Testis (tissue), 3 donors: ENCODE data around the gene NPHP4. TPM values are rescaled to one million over a fixed set of nuclear protein-coding genes. Genes with fewer than 3 reads are reported as not detected.

Experiments used
- DNase-seq: peaks from one replicate; pipeline ENCODE4 v3.0.0-alpha.2; 2019
- H3K27ac ChIP-seq, 2 donors: fragments of 200-600 bp; sonication (generic); one replicate each; pipeline ENCODE4 v1.5.1; 2019
- H3K27me3 ChIP-seq: fragments of 200-600 bp; sonication (generic); one replicate; pipeline ENCODE4 v1.5.1; 2019
- H3K36me3 ChIP-seq: fragments of 200-600 bp; sonication (generic); one replicate; pipeline ENCODE4 v1.5.1; 2017; ENCODE audit warnings: low read depth; ENCODE audit errors: missing control alignments
- H3K4me1 ChIP-seq: fragments of 200-600 bp; sonication (generic); one replicate; pipeline ENCODE4 v1.5.1; 2019
- H3K4me3 ChIP-seq, 2 donors: fragments of 200-600 bp; sonication (generic); one replicate each; pipeline ENCODE4 v1.5.1; 2017 to 2019
- H3K9me3 ChIP-seq: fragments of 200-600 bp; sonication (generic); one replicate; pipeline ENCODE4 v1.5.1; 2017
- CTCF ChIP-seq, 3 experiments: fragments of 450-650 bp in 2 of 3; fragments of 200-600 bp in 1 of 3; sonication (generic) in 1 of 3; IDR thresholded peaks; one replicate each; pipeline ENCODE4 v1.5.1; 2016 to 2019; ENCODE audit warnings: antibody characterized with exemption in 3 of 3, mild to moderate bottlenecking in 2 of 3, moderate library complexity in 1 of 3
- POLR2A ChIP-seq: fragments of 450-650 bp; IDR thresholded peaks from one replicate; pipeline ENCODE4 v1.6.1; 2017; ENCODE audit warnings: antibody characterized with exemption, mild to moderate bottlenecking, moderate library complexity
- WGBS, 2 donors: methylation state at CpG; one replicate each; pipeline ENCODE4 v1.1.5; 2018; 5-methylcytosine and 5-hydroxymethylcytosine counted together
- intact Hi-C: fragments of 100-400 bp; cut with DNase I; formaldehyde crosslinking; loops from one replicate; pipeline ENCODE4 v1.15.1; 2023; ENCODE audit warnings: low total_unique reads
- polyA plus RNA-seq: library from polyadenylated mRNA; stranded (reverse); fragments of 350-450 nt; fragmentation: Illumina TruSeq; extraction: RNeasy Lipid Tissue Mini Kit (QIAGEN cat#74804); gene quantifications from one replicate; pipeline ENCODE4 v1.2.3, GENCODE V29; 2014; ENCODE audit warnings: low read depth, low replicate concordance; ENCODE audit not compliant: insufficient read depth
- total RNA-seq, 2 donors: library from RNA; depleted of rRNA; stranded (reverse); fragments of >200 nt; gene quantifications; one replicate each; pipeline ENCODE4 v1.2.3, GENCODE V29; 2016

The NPHP4 gene
- total and polyA plus RNA-seq, 3 donors from 2014 or later = 26.3 to 65.9 (median 49.4) TPM

GRCh38 chr1:5917281-5917590 is 75.0 kb downstream of the NPHP4 start:
- Histone ChIP-seq H3K4me1 (no peaks in the 10 kb centered on the region), H3K27me3 (no peaks in the 10 kb centered on the region), H3K4me3 (no peak overlapping the region), H3K36me3 (no peaks in the 10 kb centered on the region), H3K27ac (no peak overlapping the region), H3K9me3 (no peaks in the 10 kb centered on the region)
- DNase-seq = no peak
- intact Hi-C loops = no loop called here
- TF ChIP-seq POLR2A (no peak), CTCF (IDR thresholded peaks at IDR 0.05) (no peak)
- 84 to 94% methylated on average over 3 of the region's 3 CpGs for WGBS, 2 donors

- DNase-seq = no peak
- no peak for TF ChIP-seq POLR2A
- TF ChIP-seq CTCF (IDR thresholded peaks at IDR 0.05) = no peak
- 87 to 96% methylated on average over 9 to 10 of the region's 10 CpGs for WGBS, 2 donors
- H3K36me3 ChIP-seq = no peaks in the 10 kb centered on the region
- H3K9me3 ChIP-seq = no peaks in the 10 kb centered on the region
- H3K4me1 ChIP-seq = no peaks in the 10 kb centered on the region
- H3K27ac ChIP-seq = no peak overlapping the region
- intact Hi-C loops = no loop called here
- no peaks in the 10 kb centered on the region for H3K27me3 ChIP-seq
- no peak overlapping the region for H3K4me3 ChIP-seq
These were observed 75.5 kb downstream of the NPHP4 start for GRCh38 chr1:5916572-5917280.

DNA sequence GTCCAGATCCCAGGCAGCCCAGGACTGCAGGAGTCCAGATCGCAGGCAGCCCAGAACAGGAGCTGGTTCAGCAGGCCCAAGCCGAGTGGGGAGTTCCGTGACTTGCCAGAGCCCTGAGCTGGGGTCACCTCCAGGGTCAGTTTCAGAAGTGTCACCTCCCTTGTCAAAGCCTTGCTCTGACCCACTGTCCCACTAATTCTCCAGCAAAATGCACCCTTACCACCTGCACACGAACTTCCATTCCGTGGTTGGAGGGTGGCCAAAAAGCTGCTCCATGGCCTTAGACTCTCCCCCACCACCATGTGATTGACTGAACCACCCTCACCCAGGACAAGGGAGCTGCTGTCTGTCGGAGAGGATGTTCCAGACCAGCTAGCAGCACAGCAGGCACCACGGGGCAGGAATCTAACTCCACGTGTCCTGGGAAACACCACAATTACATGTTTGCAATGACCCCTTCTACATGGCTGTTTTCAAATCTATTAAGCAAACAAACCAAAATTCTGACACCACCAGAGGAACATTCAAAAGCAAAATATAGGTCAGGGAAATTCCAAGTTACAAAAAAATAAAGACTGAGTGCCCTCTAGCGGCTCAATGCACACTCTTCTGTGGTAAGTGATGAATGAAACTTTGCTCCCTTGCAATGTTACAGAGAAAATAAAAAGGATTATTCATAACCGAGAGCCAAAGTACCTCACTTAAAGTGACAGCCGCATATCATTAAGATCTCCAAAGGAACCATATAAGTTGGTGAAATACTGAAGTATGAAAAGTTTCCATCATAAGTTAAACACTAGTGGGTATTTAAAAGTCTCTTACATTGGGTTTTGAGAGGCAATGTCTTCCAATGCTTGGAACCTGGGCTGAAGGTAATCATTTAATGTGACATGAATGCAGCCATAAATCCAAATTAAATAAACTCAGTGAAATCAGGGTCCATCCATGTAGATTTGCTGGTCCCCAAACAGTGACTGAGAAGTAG is 76.3 kb downstream of the NPHP4 start:
- DNase-seq = peak; percentile 55
- H3K4me3 ChIP-seq = no peak overlapping the region
- TF ChIP-seq CTCF (IDR thresholded peaks at IDR 0.05) = peak in 2 of 3 experiments; percentile 67 to 68
- TF ChIP-seq POLR2A = no peak
- no peaks in the 10 kb centered on the region for H3K4me1 ChIP-seq
- H3K27ac ChIP-seq = no peak overlapping the region
- H3K9me3 ChIP-seq = no peaks in the 10 kb centered on the region
- no peaks in the 10 kb centered on the region for H3K27me3 ChIP-seq
- no peaks in the 10 kb centered on the region for H3K36me3 ChIP-seq
- 46 to 53% methylated on average over 11 of the region's 11 CpGs for WGBS, 2 donors
- intact Hi-C loops = no loop called here

GRCh38 chr1:5914676-5915365 is 77.4 kb downstream of the NPHP4 start:
- H3K9me3 ChIP-seq = no peaks in the 10 kb centered on the region
- H3K4me3 ChIP-seq = no peak overlapping the region
- no peaks in the 10 kb centered on the region for H3K27me3 ChIP-seq
- 87 to 95% methylated on average over 14 of the region's 14 CpGs for WGBS, 2 donors
- intact Hi-C loops = no loop called here
- DNase-seq = peak; percentile 8
- H3K27ac ChIP-seq = no peak overlapping the region
- no peaks in the 10 kb centered on the region for H3K4me1 ChIP-seq
- TF ChIP-seq CTCF (IDR thresholded peaks at IDR 0.05) (no peak), POLR2A (no peak)
- no peaks in the 10 kb centered on the region for H3K36me3 ChIP-seq
